Measurements from ENCODE around the gene NMT1. TPM values are rescaled to one million over a fixed set of nuclear protein-coding genes. Genes with fewer than 3 reads are reported as not detected.

The NMT1 gene
- total and polyA plus RNA-seq, 2 experiments from 2014 or later: 95.6 to 298 TPM

DNA sequence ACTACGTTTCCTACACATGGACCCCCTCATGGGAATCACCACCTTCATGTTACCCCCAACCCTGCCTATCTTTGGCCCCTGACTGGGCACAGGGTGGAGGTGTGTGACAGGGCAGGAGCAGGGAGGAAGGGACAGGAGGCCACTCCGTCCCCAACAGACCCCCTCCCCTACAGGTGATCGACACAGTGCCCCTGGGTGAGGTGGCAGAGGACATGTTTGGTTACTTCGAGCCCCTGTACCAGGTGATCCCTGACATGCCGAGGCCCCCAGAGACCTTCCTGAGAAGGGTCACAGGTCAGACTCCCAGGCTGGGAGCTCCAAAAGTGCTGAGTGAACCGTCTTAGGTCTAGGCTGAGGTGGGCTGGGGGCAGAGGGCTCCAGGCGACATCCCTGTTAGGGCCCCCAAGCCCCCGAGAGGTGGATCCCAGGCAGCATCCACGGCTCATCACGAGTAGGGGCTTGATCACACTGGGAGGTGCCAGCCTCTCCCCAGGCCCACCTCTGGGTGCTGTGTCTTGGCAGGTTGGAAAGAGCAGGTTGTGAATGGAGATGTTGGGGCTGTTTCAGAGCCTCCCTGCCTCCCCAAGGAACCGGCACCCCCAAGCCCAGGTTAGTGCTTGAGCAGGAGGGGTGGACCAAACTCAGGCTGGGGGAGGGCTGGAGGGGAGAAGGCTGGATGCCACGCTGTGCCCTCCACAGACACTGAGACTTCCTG lies 75.9 kb downstream of the NMT1 start:
- Histone ChIP-seq H3K36me3 (ENCODE audit: insufficient read depth) (no peaks in the 10 kb centered on the region), H3K27ac (ENCODE audit: low read depth) (no peak overlapping the region), H2AFZ (no peak overlapping the region), H4K20me1 (replicated peaks; ENCODE audit: insufficient read depth) (no peaks in the 10 kb centered on the region), H3K9me2 (ENCODE audit: insufficient read depth) (no peaks in the 10 kb centered on the region), H3K79me2 (replicated peaks; ENCODE audit: insufficient read depth) (no peaks in the 10 kb centered on the region), H3K27me3 (ENCODE audit: insufficient read depth) (no peaks in the 10 kb centered on the region), H3F3A (replicated peaks; ENCODE audit: low read depth) (peaks cover 9% of the 10 kb centered on the region; the same call in 1 of the 2 replicates), H3K4me3 (no peak overlapping the region), H3K4me1 (ENCODE audit: insufficient read depth) (peaks cover 3% of the 10 kb centered on the region; the same call in 1 of the 2 replicates), H3K4me2 (no peak overlapping the region)
- TF ChIP-seq, protein P1, sequence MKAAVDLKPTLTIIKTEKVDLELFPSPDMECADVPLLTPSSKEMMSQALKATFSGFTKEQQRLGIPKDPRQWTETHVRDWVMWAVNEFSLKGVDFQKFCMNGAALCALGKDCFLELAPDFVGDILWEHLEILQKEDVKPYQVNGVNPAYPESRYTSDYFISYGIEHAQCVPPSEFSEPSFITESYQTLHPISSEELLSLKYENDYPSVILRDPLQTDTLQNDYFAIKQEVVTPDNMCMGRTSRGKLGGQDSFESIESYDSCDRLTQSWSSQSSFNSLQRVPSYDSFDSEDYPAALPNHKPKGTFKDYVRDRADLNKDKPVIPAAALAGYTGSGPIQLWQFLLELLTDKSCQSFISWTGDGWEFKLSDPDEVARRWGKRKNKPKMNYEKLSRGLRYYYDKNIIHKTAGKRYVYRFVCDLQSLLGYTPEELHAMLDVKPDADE (IDR thresholded peaks at IDR 0.05): no peak
- no peak for TF ChIP-seq EZH2phosphoT487 (IDR thresholded peaks at IDR 0.05; ENCODE audit: unreplicated experiment)
- TF ChIP-seq EZH2 (IDR thresholded peaks at IDR 0.05; ENCODE audit: low read depth, unreplicated experiment): no peak
- TF ChIP-seq ZNF114 (CRISPR knock-in tag; IDR thresholded peaks at IDR 0.05): no peak
- TF ChIP-seq POLR2AphosphoS5 (IDR thresholded peaks at IDR 0.05; ENCODE audit: low read depth): no peak
- no peak for TF ChIP-seq ZNF331 (CRISPR knock-in tag; IDR thresholded peaks at IDR 0.05; ENCODE audit: low read depth)
- no peak for TF ChIP-seq CREB1 (CRISPR knock-in tag; IDR thresholded peaks at IDR 0.05; ENCODE audit: low read depth)
- no peak for TF ChIP-seq JUNB (IDR thresholded peaks at IDR 0.05; ENCODE audit: unreplicated experiment)
- TF ChIP-seq, protein P2, sequence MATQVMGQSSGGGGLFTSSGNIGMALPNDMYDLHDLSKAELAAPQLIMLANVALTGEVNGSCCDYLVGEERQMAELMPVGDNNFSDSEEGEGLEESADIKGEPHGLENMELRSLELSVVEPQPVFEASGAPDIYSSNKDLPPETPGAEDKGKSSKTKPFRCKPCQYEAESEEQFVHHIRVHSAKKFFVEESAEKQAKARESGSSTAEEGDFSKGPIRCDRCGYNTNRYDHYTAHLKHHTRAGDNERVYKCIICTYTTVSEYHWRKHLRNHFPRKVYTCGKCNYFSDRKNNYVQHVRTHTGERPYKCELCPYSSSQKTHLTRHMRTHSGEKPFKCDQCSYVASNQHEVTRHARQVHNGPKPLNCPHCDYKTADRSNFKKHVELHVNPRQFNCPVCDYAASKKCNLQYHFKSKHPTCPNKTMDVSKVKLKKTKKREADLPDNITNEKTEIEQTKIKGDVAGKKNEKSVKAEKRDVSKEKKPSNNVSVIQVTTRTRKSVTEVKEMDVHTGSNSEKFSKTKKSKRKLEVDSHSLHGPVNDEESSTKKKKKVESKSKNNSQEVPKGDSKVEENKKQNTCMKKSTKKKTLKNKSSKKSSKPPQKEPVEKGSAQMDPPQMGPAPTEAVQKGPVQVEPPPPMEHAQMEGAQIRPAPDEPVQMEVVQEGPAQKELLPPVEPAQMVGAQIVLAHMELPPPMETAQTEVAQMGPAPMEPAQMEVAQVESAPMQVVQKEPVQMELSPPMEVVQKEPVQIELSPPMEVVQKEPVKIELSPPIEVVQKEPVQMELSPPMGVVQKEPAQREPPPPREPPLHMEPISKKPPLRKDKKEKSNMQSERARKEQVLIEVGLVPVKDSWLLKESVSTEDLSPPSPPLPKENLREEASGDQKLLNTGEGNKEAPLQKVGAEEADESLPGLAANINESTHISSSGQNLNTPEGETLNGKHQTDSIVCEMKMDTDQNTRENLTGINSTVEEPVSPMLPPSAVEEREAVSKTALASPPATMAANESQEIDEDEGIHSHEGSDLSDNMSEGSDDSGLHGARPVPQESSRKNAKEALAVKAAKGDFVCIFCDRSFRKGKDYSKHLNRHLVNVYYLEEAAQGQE (IDR thresholded peaks at IDR 0.05; ENCODE audit: unreplicated experiment): no peak
- TF ChIP-seq, protein P3, sequence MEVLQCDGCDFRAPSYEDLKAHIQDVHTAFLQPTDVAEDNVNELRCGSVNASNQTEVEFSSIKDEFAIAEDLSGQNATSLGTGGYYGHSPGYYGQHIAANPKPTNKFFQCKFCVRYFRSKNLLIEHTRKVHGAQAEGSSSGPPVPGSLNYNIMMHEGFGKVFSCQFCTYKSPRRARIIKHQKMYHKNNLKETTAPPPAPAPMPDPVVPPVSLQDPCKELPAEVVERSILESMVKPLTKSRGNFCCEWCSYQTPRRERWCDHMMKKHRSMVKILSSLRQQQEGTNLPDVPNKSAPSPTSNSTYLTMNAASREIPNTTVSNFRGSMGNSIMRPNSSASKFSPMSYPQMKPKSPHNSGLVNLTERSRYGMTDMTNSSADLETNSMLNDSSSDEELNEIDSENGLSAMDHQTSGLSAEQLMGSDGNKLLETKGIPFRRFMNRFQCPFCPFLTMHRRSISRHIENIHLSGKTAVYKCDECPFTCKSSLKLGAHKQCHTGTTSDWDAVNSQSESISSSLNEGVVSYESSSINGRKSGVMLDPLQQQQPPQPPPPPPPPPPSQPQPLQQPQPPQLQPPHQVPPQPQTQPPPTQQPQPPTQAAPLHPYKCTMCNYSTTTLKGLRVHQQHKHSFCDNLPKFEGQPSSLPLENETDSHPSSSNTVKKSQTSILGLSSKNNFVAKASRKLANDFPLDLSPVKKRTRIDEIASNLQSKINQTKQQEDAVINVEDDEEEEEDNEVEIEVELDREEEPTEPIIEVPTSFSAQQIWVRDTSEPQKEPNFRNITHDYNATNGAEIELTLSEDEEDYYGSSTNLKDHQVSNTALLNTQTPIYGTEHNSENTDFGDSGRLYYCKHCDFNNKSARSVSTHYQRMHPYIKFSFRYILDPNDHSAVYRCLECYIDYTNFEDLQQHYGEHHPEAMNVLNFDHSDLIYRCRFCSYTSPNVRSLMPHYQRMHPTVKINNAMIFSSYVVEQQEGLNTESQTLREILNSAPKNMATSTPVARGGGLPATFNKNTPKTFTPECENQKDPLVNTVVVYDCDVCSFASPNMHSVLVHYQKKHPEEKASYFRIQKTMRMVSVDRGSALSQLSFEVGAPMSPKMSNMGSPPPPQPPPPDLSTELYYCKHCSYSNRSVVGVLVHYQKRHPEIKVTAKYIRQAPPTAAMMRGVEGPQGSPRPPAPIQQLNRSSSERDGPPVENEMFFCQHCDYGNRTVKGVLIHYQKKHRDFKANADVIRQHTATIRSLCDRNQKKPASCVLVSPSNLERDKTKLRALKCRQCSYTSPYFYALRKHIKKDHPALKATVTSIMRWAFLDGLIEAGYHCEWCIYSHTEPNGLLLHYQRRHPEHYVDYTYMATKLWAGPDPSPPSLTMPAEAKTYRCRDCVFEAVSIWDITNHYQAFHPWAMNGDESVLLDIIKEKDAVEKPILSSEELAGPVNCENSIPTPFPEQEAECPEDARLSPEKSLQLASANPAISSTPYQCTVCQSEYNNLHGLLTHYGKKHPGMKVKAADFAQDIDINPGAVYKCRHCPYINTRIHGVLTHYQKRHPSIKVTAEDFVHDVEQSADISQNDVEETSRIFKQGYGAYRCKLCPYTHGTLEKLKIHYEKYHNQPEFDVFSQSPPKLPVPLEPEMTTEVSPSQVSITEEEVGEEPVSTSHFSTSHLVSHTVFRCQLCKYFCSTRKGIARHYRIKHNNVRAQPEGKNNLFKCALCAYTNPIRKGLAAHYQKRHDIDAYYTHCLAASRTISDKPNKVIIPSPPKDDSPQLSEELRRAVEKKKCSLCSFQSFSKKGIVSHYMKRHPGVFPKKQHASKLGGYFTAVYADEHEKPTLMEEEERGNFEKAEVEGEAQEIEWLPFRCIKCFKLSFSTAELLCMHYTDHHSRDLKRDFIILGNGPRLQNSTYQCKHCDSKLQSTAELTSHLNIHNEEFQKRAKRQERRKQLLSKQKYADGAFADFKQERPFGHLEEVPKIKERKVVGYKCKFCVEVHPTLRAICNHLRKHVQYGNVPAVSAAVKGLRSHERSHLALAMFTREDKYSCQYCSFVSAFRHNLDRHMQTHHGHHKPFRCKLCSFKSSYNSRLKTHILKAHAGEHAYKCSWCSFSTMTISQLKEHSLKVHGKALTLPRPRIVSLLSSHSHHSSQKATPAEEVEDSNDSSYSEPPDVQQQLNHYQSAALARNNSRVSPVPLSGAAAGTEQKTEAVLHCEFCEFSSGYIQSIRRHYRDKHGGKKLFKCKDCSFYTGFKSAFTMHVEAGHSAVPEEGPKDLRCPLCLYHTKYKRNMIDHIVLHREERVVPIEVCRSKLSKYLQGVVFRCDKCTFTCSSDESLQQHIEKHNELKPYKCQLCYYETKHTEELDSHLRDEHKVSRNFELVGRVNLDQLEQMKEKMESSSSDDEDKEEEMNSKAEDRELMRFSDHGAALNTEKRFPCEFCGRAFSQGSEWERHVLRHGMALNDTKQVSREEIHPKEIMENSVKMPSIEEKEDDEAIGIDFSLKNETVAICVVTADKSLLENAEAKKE (CRISPR knock-in tag; IDR thresholded peaks at IDR 0.05): no peak
- TF ChIP-seq, protein P4, sequence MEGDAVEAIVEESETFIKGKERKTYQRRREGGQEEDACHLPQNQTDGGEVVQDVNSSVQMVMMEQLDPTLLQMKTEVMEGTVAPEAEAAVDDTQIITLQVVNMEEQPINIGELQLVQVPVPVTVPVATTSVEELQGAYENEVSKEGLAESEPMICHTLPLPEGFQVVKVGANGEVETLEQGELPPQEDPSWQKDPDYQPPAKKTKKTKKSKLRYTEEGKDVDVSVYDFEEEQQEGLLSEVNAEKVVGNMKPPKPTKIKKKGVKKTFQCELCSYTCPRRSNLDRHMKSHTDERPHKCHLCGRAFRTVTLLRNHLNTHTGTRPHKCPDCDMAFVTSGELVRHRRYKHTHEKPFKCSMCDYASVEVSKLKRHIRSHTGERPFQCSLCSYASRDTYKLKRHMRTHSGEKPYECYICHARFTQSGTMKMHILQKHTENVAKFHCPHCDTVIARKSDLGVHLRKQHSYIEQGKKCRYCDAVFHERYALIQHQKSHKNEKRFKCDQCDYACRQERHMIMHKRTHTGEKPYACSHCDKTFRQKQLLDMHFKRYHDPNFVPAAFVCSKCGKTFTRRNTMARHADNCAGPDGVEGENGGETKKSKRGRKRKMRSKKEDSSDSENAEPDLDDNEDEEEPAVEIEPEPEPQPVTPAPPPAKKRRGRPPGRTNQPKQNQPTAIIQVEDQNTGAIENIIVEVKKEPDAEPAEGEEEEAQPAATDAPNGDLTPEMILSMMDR (conservative IDR thresholded peaks at IDR 0.05; ENCODE audit: low read depth in 2 of 2): no peak
- TF ChIP-seq NANOG (IDR thresholded peaks at IDR 0.05; ENCODE audit: borderline replicate concordance): no peak
- no peak for TF ChIP-seq STAT1 (IDR thresholded peaks at IDR 0.05; ENCODE audit: unreplicated experiment)
- H3K36me3 Mint-ChIP-seq (ENCODE audit: low read depth): peaks cover 5% of the 10 kb centered on the region; the same call in 1 of the 3 replicates
- no peak overlapping the region for H3K4me3 Mint-ChIP-seq
- H3K9me3 Mint-ChIP-seq: no peaks in the 10 kb centered on the region
- H3K27ac Mint-ChIP-seq: no peak overlapping the region
- H3K4me1 Mint-ChIP-seq: peaks cover 6% of the 10 kb centered on the region; the same call in 2 of the 3 replicates
- DNase-seq (ENCODE audit: low spot score) (no peak), ATAC-seq (no peak)
- peaks cover 10% of the 10 kb centered on the region for H3K27me3 Mint-ChIP-seq (ENCODE audit: insufficient read depth, low read depth, poor library complexity)
